Kidney (tissue), 14 donors: ENCODE results near the gene PDZD2. TPM values are rescaled to one million over a fixed set of nuclear protein-coding genes. Genes with fewer than 3 reads are reported as not detected.

Experiments used
- DNase-seq, 5 donors: peaks; one replicate each; pipeline ENCODE4 v3.0.0-alpha.2; 2013 to 2020
- FAIRE-seq: peaks from 2 replicates; lab custom pipeline; 2012; peaks lifted over from hg19 to GRCh38; lab: Jason Lieb, UNC
- H3K27ac ChIP-seq, 2 donors: one replicate each; pipeline ENCODE4 v1.7.0; 2013; ENCODE audit warnings: low read depth in 2 of 2, low read length in 2 of 2, inconsistent platforms in 1 of 2
- H3K27me3 ChIP-seq: one replicate; pipeline ENCODE4 v1.7.1; 2013; ENCODE audit warnings: low read length, inconsistent platforms; ENCODE audit not compliant: control insufficient read depth, insufficient read depth
- H3K36me3 ChIP-seq, 3 donors: one replicate each; pipeline versions ENCODE4 v1.7.0 to v1.7.1; 2013; ENCODE audit warnings: low read length in 3 of 3, control low read depth in 1 of 3, inconsistent platforms in 1 of 3; ENCODE audit not compliant: insufficient read depth in 3 of 3, control insufficient read depth in 2 of 3
- H3K4me1 ChIP-seq, 3 donors: one replicate each; pipeline versions ENCODE4 v1.7.0 to v1.7.1; 2013; ENCODE audit warnings: low read length in 3 of 3, inconsistent platforms in 1 of 3, low read depth in 1 of 3; ENCODE audit not compliant: control insufficient read depth in 2 of 3, insufficient read depth in 2 of 3
- H3K4me3 ChIP-seq, 3 donors: one replicate each; pipeline versions ENCODE4 v1.7.0 to v1.8.1; 2013; ENCODE audit warnings: low read length in 3 of 3, control low read depth in 1 of 3, inconsistent platforms in 1 of 3
- H3K9ac ChIP-seq, 3 donors: one replicate each; pipeline versions ENCODE4 v1.7.0 to v1.7.1; 2013; ENCODE audit warnings: low read length in 3 of 3, control low read depth in 1 of 3, inconsistent platforms in 1 of 3
- H3K9me3 ChIP-seq, 3 donors: one replicate each; pipeline versions ENCODE4 v1.7.0 to v1.7.1; 2013; ENCODE audit warnings: low read length in 3 of 3, control low read depth in 1 of 3, inconsistent platforms in 1 of 3; ENCODE audit not compliant: control insufficient read depth in 2 of 3, insufficient read depth in 1 of 3
- CTCF ChIP-seq: IDR thresholded peaks from 3 replicates; pipeline ENCODE4 v1.5.1; 2012; ENCODE audit warnings: mild to moderate bottlenecking, moderate library complexity, borderline replicate concordance; ENCODE audit not compliant: insufficient read depth; ENCODE audit errors: extremely low read depth
- intact Hi-C: fragments of 100-400 bp; cut with DNase I; formaldehyde crosslinking; loops from one replicate; pipeline ENCODE4 v1.11.1; 2022
- polyA plus RNA-seq: library from polyadenylated mRNA; stranded (reverse); fragments of 350-450 nt; fragmentation: Illumina TruSeq; extraction: RNeasy Lipid Tissue Mini Kit (QIAGEN cat#74804); gene quantifications from one replicate; pipeline ENCODE4 v1.2.3, GENCODE V29; 2014; ENCODE audit warnings: low read depth, low replicate concordance; ENCODE audit not compliant: insufficient read depth
- total RNA-seq: library from RNA; stranded (reverse); fragmentation: NEBNext Ultra II Directional; extraction: Animal tissue kit (Norgen Biotek cat#: 25700); gene quantifications from one replicate; pipeline ENCODE4 v1.2.1, GENCODE V29; 2021
- donor health status: control.
- donor health status: control.
- donor health status: control.
- donor health status: control.
- donor health status: control.
- donor health status: DM: yes; HTN: yes; CAD: no.
- donor health status: Normal renal cell carcinoma (clear cell type).

PDZD2 gene
- total and polyA plus RNA-seq, 2 donors from 2014 or later, result 6.2 to 14.8 TPM

- no peak overlapping the region for H3K9ac ChIP-seq
- TF ChIP-seq CTCF, result no peak
- H3K36me3 ChIP-seq, result no peaks in the 10 kb centered on the region
- H3K27ac ChIP-seq, result no peak overlapping the region
- H3K4me1 ChIP-seq, result peaks cover 0 to 7% (median 0%) of the 10 kb centered on the region in 3 donors
- no peaks in the 10 kb centered on the region for H3K27me3 ChIP-seq
- H3K9me3 ChIP-seq, result no peaks in the 10 kb centered on the region
- DNase-seq (no peak), FAIRE-seq (no peak)
- intact Hi-C loops, result no loop called here
- H3K4me3 ChIP-seq, result no peak overlapping the region
Observed at GRCh38 chr5:32029781-32030180, 390.9 kb downstream of the PDZD2 start.

- FAIRE-seq (no peak), DNase-seq (no peak)
- Histone ChIP-seq H3K9ac (no peak overlapping the region), H3K4me3 (no peak overlapping the region), H3K4me1 (peaks cover 0 to 7% (median 0%) of the 10 kb centered on the region in 3 donors), H3K27ac (no peak overlapping the region), H3K27me3 (no peaks in the 10 kb centered on the region), H3K9me3 (no peaks in the 10 kb centered on the region), H3K36me3 (no peaks in the 10 kb centered on the region)
- intact Hi-C loops, result no loop called here
- no peak for TF ChIP-seq CTCF
Observed at GRCh38 chr5:32030222-32030621, 391.3 kb downstream of the PDZD2 start.

GRCh38 chr5:32030686-32031085 lies 391.8 kb downstream of the PDZD2 start:
- no peaks in the 10 kb centered on the region for H3K9me3 ChIP-seq
- H3K9ac ChIP-seq, result no peak overlapping the region
- no peak for TF ChIP-seq CTCF
- intact Hi-C loops, result no loop called here
- H3K27me3 ChIP-seq, result no peaks in the 10 kb centered on the region
- peaks cover 0 to 7% (median 0%) of the 10 kb centered on the region in 3 donors for H3K4me1 ChIP-seq
- no peaks in the 10 kb centered on the region for H3K36me3 ChIP-seq
- DNase-seq (no peak), FAIRE-seq (no peak)
- no peak overlapping the region for H3K27ac ChIP-seq
- H3K4me3 ChIP-seq, result no peak overlapping the region

- H3K9me3 ChIP-seq, result no peaks in the 10 kb centered on the region
- intact Hi-C loops, result no loop called here
- no peaks in the 10 kb centered on the region for H3K36me3 ChIP-seq
- no peak overlapping the region for H3K4me3 ChIP-seq
- H3K27me3 ChIP-seq, result no peaks in the 10 kb centered on the region
- H3K4me1 ChIP-seq, result peaks cover 0 to 7% (median 0%) of the 10 kb centered on the region in 3 donors
- DNase-seq, result no peak
- no peak for TF ChIP-seq CTCF
- H3K27ac ChIP-seq, result no peak overlapping the region
- no peak overlapping the region for H3K9ac ChIP-seq
- FAIRE-seq, result no peak
Observed at GRCh38 chr5:32031089-32031488, 392.2 kb downstream of the PDZD2 start.
